ENCODE results near the gene BCL7B.
"Not testable (repeated sequence)": the region's sequence is repeated elsewhere in the genome, so short reads cannot be mapped to it uniquely, and the experiment has no call there.

The BCL7B gene

DNA sequence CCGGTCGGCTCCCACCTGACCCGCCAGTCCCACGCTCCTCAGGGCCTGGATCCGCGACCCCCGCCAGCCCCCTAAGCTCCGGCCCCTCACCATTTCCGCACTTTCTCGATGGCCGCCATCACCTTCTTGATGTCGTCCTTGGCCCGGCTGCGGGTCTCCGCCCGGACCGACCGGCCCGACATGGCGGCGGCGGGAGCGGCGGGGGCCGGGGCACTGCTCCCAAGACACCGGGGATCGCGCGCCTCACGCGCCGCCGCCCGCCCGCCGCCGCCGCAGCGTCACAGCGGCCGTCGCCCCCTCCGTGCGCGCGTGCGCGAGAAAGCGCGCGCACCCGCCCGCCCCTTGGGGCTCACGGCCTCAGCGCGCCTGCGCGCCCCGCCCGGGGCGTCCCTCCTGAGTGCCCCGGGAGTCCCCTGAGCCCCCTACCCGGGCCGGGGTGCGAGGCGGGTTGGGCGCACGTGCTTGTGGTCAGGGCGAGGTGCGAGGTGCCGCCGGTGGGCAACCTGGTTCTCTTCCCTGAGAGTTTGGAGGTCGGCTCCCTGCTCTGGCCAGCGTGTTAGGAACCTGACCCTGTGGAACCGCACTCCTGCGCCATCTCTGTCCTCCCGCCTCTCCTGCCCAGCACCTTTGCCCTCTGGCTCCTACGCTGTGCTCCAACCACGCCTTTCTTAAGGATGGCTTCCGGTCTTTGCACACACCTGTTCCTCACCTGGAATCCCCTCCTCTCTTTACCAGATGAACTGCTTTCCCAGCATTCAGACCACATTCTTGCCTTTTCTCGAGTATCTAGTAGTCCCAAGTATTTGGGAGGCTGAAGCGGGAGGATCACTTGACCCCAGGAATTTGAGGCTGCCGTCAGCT lies at the start of gene BCL7B:
BCL7B (minus strand) TSS at position 294 of the 861 bp plus-strand sequence; CDS start at position 182, 112 bp downstream.
- DNase-seq, result peak; percentile 83

DNA sequence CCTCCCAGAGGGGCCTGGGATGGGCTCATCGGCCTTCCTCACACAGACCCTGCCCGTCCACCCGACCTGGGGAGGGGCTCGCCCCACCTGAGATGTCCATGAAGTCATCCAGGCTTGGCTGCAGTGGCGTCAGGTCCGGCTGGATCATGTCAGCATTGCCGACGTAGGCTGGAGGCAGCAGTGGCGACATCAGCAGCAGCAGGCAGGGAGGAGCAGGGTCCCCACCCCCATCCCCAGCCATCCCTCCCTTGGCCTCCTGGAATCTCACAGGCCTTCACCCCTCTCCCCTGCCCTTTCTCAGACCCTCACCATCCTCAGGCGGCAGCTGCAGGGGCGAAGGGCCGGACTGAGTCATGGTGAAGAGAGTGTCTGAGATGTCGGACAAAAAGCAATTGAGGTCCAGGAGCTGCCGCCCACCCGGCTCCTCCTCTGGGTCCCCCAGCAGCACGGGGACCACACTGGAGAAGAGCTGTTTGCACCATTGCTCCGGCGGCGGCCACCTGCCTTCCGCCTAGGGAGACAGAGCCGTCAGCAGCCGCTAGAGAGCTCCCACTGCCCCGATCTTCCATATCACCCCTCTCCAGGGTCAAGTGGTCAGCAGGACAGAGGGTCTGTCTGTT lies 48.2 kb upstream of the BCL7B start:
- no peak for DNase-seq

DNA sequence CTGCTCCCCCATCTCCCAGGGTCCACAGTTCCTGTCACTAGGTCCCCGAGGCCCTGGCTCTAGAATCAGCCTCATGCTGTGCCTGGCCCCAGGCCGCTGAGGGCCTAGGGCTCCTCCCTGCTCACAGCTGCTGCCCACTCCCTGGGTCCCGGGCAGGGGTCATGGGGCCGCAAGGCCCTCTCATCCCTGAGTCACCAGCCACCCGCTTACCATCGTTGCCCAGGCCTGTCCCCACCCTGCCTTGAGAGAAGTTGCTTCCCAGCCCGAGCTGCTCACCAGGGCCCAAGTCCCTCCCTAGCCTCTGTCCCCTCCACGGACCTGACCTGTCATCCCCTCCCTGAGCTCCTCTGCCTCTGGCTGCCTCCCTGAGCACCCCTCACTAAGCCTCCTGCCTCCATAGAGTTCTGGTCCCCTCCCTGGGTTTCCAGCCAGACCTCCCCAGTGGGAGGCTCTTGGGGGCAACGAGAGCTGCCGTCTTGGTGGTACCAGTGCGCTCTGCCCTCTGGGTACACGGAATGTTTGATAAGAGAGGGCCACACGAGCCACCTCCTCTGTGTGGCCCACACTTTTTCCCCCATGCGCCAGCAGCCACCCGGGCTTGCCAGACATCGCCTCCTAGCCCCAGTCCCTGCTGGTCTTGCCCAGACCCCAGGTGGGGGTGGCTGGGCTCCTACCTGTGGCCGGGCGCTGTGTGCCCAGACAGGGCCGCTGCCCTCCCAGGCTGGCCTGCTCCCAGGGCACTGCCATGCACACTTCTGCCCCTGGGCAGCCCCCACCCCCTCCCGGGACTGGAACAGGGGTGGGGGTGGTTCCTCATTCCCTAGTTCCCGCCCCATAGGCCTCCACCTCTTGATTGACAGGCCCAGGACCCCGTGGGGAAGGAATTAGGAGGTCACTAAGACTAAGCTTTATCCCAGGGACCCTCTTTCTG lies 45.5 kb upstream of the BCL7B start:
- no peak for DNase-seq

DNA sequence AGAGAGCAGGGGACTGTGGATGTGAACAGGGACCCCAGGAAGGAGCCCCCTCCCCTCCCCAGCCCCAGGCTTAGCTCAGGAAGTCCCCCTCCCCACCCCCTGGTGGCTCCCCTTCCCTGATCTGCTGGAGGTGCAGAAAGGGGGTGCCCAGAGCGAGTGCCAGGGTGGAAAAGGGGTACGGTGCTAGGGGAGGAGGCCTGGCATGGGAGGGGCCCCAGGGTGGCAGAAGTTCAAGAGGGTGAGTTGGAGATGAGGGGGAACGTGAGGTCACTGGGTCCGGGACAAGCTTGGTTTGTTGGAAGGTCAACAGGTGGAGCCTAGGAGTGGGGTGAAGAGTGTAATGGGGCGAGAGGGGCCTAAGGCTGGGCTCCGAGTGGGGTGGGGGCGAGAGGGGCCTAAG lies 42.4 kb upstream of the BCL7B start:
- DNase-seq, result no peak

DNA sequence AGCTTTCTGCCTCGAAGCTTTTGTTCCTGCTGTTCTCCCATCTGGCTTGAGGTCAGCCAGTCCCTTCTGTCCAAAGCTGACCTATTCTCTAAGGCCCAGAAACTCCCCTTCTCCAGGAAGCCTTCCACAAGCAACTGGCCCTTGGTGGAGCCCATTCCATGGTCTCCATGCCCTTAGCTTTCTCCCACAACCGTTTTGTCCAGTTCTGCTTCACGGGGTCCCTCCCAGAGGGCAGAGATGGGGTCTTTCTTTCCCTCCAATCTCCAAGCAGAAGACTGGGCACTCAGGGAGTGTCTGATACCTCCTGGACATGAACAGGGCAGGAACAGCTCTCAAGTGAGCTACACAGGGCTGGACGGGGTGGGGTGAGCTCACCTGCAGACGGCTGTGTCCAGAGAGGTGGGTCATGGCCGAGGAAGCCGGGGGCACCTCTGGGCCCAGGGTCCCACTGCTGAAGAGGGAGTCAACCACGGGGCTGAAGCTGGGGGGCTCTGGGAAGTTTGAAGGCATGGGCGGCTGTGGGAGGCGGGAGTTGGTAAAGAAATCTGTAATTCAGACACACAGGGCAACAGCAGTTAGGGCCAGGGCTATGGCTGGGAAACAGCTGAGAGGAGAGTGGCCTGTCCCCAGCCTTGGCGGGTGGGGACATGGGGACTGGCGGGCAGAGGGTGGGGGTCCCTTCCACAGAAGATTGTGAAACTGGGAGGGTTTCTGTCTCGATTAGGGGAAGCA lies 41.8 kb upstream of the BCL7B start:
- DNase-seq, result no peak

DNA sequence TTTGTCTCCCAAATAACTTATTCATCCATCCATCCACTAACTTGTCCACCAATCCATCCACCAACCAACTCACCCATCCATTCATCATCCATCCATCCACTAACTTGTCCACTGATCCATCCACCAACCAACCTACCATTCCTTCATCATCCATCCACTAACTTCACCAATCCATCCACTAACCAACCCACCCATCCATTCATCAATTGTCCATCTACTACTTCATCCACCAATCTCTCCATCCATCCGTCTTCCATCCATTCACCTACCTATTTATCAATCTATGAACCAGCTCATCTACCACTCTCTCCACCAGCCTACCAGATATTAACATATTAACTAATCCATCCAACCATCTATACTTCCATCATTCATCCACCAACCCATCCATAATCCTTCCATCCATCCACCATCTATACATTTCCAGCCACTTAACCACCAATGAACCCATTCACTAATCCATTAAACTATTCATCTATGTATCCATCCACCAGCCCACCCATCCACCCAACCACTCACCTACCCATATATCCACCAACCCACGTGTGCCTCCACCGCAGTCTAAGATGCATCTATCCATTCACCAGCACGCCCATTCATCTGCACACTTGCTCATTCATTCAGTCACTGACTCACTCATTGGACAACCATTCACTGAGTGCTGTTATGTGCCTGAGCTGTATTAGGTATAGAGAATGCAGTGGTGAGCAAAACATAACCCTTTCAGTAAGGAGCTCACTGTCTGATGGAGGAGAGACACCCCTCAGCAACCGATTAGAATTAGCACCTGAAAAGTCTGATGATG lies 40.7 kb upstream of the BCL7B start:
- DNase-seq, result no peak

DNA sequence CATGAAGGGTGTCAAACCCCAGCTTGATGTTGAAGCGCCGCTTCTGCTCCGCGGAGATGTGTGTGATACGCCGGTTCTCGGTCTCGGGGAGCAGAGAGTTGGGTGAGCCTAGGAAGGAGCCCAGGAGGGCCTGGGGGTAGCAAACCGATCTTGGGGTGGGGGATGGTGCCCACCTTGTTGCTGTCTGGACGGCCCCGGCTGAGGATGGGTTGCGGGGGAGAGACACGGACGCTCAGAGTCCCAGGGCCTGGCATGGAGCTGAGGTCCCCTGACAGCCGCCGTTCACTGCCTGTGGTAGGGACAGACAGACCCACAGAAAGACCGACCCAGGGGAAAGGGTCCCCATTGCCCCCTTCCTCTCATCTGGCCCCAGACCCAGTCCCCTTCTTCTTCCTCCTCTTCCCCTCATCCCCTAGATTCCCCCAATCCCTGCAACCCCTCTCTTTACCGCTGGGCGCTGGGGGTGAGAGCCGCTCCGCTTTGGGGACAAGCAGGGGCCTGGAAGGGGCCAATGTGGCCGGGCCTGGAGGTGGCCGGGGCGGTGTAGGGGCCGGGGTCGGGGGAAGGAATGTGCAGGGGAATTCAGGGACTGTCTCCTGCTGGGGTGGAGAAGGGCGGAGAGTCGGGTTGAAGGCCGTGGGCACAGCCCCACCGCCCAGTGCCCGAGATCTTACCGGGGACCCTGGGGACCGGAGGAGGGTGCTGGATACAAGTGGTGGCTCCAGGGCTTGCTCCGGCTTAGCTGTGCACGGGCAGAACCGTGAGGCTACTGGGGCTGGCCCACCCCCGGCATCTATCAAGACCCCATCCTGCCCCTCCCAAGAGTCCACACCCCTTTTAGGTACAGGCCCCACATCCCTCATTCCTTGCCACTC lies 38.9 kb upstream of the BCL7B start:
- DNase-seq, result no peak

DNA sequence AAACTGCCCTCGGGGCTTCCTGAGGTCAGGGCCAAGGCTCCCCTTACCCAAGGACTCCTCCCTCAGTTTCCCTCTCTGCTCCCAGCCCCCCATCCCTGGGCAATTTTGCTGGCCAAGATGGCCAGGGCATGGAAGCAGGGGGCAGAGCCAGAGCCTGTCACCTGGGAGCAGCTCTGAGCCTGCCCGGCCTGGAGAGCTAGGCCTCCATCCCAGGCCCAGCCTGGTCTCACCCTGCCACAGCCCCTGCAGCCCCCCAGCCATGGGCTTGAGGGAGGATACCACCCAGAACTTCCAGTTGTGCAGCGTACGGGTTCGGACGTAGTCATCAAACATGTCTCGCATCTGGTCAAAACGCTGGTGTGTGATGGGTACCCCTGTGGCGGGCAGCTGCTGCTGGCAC lies 37.9 kb upstream of the BCL7B start:
- no peak for DNase-seq

DNA sequence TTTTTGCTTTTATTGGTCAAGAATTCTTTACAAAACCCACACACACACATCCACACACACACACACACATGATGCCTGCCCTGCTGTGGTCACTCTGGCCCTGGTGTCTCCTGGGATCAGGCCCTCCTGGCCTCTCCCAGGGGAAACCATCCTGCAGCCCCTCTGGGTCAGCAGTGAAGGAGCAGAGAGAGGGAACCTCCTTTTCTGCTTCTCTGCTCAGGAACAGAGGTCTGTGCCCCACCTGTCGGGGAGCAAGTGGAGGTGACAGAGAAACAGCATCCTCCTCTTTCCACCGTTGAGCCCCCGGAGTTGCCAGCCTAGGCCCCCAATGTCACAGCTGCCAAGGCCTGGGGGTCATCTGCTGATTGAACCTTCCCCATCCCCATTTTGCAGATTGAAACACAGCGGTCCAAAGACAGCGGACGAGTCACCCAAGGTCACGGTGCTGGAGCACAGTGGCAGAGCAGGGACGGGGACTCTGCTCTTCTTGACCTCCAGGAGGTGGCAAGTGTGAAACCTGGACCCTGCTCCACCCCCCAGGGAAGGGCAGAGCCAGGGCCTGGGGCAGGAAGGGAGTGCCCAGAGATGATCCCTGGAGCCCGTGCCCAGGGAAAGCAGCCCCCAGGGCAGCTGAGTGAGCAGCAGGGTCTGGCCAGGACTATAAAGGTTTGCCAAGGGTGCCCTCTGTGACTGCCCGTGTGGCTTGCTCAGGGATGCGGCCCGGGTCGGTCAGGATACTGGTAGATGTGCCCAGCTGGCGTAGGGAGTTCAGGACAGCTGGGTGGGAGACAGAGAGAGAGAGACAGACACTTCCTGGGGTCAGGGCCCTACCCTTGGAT lies 35.9 kb upstream of the BCL7B start:
- DNase-seq, result no peak

DNA sequence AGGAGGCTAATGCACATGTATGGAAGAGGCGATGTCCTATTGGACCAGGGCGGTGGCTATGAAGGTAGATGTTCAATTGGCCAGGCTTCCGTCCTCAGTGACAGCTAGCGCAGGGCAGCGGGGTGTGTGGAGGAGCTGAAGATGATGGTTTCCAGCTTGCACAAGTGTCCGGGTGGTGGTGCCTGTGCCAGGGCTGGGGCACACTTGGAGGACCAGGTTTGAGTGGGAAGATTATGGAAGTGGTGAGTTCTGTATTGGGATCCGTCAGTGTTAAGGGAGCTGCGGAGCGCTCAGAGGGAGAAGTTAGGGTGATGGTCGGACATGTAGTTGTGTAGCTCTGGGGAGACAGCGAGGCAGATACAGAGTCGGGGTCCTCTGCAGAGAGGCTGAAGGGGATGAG lies 29.4 kb upstream of the BCL7B start:
- DNase-seq, result no peak

DNA sequence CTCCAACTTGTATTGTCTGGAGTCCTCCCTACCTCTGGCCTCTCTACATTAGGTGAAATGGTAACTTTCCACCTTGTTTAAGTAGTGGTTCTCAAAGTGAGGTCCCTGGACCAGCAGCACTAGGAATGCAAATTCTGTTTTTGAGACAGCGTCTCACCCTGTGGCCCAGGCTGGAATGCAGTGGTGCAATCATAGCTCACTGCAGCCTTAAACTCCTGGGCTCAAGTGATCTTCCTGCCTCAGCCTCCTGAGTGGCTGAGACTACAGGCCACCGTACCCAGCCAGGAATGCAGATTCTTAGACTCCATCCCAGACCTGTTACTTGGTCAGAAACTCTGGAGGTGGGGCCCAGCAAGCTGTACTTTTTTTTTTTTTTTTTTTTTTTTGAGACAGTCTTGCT lies 27.7 kb upstream of the BCL7B start:
- no peak for DNase-seq

DNA sequence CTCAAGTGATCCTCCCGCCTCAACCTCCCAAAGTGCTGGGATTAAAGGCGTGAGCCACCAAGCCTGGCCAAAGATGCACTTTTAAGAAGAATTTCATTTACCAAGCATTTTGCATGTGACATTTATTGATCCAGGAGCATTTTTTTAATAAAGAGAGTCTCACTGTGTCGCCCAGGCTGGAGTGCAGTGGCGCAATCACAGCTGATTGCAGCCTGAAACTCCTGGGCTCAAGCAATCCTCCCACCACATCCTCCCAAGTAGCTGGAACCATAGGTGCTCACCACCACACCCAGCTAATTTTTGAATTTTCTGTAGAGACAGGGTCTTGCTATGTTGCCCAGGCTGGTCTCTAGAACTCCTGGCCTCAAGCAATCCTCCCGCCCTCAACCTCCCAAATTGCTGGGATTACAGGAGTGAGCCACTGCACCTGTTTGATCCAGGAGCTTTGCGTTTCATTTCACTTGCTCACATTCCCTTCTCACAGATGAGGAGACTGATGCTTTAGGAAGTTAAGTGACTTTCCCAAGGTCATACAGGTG lies 25.2 kb upstream of the BCL7B start:
- no peak for DNase-seq

DNA sequence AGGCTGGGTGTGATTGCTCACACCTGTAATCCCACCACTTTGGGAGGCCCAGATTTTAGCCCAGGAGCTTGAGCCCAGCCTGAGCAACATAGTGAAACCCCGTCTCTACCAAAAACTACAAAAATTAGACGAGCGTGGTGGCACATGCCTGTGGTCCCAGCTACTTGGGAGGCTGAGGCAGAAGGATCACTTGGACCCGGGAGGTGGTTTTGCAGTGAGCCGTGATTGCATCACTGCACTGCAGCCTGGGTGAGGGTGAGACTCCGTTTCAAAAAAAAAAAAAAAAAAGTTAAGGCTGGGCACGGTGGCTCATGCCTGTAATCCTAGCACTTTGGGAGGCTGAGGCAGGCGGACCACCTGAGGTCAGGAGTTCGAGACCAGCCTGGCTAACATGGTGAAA lies 23.5 kb upstream of the BCL7B start:
- not testable (repeated sequence) for DNase-seq

DNA sequence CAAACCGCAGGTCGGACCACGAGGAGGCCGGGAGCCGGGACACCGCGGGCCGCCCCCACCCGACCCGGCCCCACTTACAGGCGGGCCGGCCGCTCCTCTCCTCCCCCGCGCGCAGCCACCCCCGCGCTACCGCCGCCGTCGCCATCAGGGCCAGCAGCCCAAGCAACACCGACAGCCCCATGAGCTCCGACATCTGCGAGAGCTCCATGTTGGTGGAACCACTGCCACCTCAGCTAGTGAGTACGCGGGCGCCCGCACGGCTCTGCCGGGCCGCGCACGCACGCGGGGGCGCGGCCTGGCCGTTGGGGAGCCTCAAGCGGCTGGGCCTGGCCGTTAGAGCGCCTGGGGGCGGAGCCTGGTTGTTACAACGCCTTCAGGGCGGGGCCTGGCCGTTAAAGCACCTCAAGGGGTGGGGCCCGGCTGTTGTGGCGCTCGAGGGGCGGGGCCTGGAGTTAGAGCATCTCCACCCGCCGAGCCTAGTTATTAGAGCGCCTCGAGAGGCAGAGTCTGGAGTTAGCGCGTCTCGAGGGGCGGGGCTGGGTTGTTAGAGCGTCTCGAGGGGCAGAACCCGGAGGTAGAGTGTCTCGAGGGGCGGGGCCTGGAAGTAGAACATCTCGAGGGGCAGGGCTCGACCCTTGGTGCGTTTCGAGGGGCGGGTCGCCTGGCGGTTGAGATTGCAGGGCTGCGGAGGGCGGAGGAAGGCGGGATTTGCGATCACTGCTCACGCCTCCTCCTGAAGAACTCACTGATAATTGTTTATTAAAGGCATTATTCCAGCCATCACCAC lies 21.0 kb upstream of the BCL7B start, which contains the start of gene TBL2:
TBL2 (minus strand) TSS at position 238 of the 787 bp plus-strand sequence; CDS start at position 208, 30 bp downstream.
- peak; percentile 99 for DNase-seq

DNA sequence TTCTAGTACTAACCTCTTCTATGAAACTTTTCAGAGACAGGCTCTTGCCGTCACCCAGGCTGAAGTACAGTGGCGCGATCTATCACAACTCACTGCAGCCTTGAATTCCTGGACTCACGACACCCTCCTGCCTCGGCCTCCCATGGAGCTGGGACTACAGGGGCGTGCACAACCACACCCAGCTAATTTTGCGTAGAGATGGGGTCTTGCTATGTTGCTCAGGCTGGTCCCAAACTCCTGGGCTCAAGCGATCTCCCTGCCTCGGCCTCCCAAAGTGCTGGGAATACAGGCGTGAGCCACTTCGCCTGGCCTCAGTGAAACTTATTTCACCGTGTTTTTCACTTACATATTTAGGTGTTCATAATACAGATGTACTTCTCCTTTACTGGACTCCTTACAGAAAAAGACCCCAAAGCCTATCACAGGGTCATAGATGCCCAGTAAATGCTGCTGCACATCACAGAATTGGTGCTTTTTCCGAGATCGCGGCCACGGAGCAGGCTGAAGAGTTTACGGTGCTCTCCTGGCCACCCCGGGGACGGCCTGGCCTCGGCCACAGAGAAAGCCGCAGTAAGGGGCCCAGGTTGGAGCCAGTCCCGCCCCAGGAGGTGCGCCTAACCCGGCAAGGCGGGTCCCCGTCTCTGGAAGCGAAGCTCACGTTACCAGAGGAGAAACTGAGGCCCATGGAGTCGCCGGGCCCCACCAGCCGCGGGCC lies 20.3 kb upstream of the BCL7B start:
- DNase-seq, result no peak

DNA sequence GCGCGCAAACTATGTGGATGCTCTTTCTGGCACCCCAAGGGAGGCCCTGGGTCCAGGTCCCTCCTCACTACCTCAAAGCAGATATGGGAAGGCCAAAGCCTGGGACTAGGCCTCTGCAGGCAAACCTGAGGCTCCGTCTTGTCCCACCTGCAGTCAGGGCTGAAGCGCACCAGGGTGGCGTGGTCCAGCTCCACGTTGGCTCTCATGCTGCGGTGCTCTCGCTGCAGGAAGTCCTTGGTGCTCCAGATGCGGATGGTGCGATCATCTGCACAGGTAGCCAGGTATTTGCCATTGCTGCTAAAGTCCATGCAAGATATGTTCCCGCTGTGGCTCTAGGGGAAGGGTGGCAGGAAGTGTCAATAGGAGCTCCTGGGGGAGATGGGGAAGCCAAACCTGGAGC lies 16.3 kb upstream of the BCL7B start:
- DNase-seq, result no peak

DNA sequence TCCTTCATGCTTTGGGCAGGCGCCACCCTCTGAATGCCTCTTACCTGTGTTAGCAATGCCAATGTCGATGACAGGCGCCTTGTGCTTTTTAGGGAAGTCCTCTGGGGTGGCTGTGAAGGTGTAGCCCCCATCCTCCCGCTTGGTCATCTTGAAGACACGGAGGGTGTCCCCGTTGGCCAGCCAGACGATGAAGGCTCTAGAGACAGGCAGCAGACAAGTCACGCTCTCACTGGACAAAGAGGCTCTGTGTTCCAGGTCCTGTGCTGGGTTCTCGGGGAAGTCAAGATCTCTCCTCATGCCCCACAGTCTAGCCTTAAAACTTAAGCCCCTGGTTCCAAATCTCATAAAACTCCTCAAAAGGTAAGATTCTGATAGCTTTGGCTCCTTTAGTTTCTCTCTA lies 15.8 kb upstream of the BCL7B start:
- DNase-seq, result no peak

DNA sequence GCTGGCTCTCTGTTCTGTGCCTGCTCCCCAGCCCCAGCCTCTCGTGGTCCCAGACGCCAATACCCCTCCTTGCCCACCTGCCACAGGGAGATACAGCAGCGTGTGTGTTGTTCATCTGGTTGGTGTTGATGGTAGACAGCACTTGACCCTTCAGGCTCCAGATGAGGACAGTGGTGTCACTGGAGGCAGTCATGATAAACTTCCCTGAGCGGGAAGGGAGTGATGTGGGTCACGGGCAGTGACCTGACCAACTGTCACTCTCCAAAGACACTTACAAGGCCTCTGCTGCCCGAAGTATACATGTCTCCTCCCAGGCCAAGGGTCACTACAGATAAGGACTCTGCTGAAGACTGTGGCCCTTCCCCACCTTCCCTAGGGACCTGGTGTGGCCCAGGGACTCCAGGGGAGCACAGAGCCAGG lies 15.3 kb upstream of the BCL7B start:
- DNase-seq, result no peak
